Heart left ventricle (tissue), 13 donors: ENCODE results near the gene TAF4.

ENCODE experiments used
- CTCF ChIP-seq, 12 donors: fragments of 200-600 bp; sonication (generic) in 4 of 12; IDR thresholded peaks; one replicate each; pipeline versions ENCODE4 v1.5.0 to v1.8.0; 2018 to 2022; ENCODE audit warnings: antibody characterized with exemption in 12 of 12, mild to moderate bottlenecking in 5 of 12
- POLR2A ChIP-seq, 2 donors: fragments of 450-650 bp; IDR thresholded peaks; one replicate each; pipeline ENCODE4 v1.6.1; 2017; ENCODE audit warnings: antibody characterized with exemption in 2 of 2, mild to moderate bottlenecking in 2 of 2, moderate library complexity in 2 of 2
- donor health status: ischemic (EF 13 %, LVEDD 7.1; RV severe dilation, severe dysfunction).
- donor health status: DM: no; HTN: yes; CAD: no.
- donor health status: DM: no; HTN: no; CAD: no.
- donor health status: ischemic (EF 25% LVEDD 6.9; RV normal size, moderate dysfunction).
- donor health status: ischemic (EF 25% LVEDD 5.7; RV mildly dilated, moderate dysfunction).
- donor health status: ischemic (EF 35%, LVEDD 5.7; RV mildly dilated, moderate dysfunction).
- donor health status: nonischemic (EF 11% LVEDD 7.7; RV severe dilation, severe dysfunction).
- donor health status: DM: yes; HTN: yes; CAD: no.
- donor health status: PGD.
- donor health status: ischemic (EF 29% LVEDD 5.4; RV normal size, mild dysfunction).
- donor health status: nonischemic (EF 23%, LVEDD 6.1; RV moderate dilation, normal function).

GRCh38 chr20:61990484-61990883 lies 75.2 kb downstream of the TAF4 start:
- no peak for TF ChIP-seq CTCF (IDR thresholded peaks at IDR 0.05)
- no peak for TF ChIP-seq POLR2A (IDR thresholded peaks at IDR 0.05)
